Measurements from ENCODE around the gene TMEM232. TPM values are rescaled to one million over a fixed set of nuclear protein-coding genes. Genes with fewer than 3 reads are reported as not detected.

TMEM232 gene
- total RNA-seq, 1 donor, result 1.4 TPM

- Histone ChIP-seq H3K4me2 (ENCODE audit: insufficient read depth, low read length) (no peak overlapping the region), H4K20me1 (ENCODE audit: insufficient read depth, low read length) (no peaks in the 10 kb centered on the region), H3K27me3 (ENCODE audit: insufficient read depth, low read length) (no peaks in the 10 kb centered on the region), H3K27ac (ENCODE audit: low read depth, low read length) (no peak overlapping the region), H3K9me3 (ENCODE audit: low read depth, low read length) (no peaks in the 10 kb centered on the region), H3K79me2 (ENCODE audit: insufficient read depth, low read length) (no peaks in the 10 kb centered on the region), H2AFZ (ENCODE audit: low read length) (no peak overlapping the region), H3K4me1 (ENCODE audit: insufficient read depth, low read length) (no peaks in the 10 kb centered on the region), H3K4me3 (ENCODE audit: insufficient read depth, low read length) (no peak overlapping the region), H3K36me3 (ENCODE audit: insufficient read depth, low read length) (no peaks in the 10 kb centered on the region)
- TF ChIP-seq CTCF (IDR thresholded peaks at IDR 0.05; ENCODE audit: extremely low read depth, low read depth, low read length), result no peak
- no peak for DNase-seq (ENCODE audit: insufficient read length, low spot score, missing footprints)
Observed at GRCh38 chr5:110435207-110435606, 291.3 kb downstream of the TMEM232 start.

GRCh38 chr5:110431603-110432002, 294.9 kb downstream of the TMEM232 start:
- DNase-seq (ENCODE audit: insufficient read length, low spot score, missing footprints), result no peak
- Histone ChIP-seq H3K4me2 (ENCODE audit: insufficient read depth, low read length) (no peak overlapping the region), H4K20me1 (ENCODE audit: insufficient read depth, low read length) (no peaks in the 10 kb centered on the region), H3K36me3 (ENCODE audit: insufficient read depth, low read length) (no peaks in the 10 kb centered on the region), H3K4me3 (ENCODE audit: insufficient read depth, low read length) (no peak overlapping the region), H3K4me1 (ENCODE audit: insufficient read depth, low read length) (no peaks in the 10 kb centered on the region), H3K27me3 (ENCODE audit: insufficient read depth, low read length) (no peaks in the 10 kb centered on the region), H3K79me2 (ENCODE audit: insufficient read depth, low read length) (no peaks in the 10 kb centered on the region), H3K27ac (ENCODE audit: low read depth, low read length) (no peak overlapping the region), H2AFZ (ENCODE audit: low read length) (no peak overlapping the region), H3K9me3 (ENCODE audit: low read depth, low read length) (no peaks in the 10 kb centered on the region)
- TF ChIP-seq CTCF (IDR thresholded peaks at IDR 0.05; ENCODE audit: extremely low read depth, low read depth, low read length), result no peak

- Histone ChIP-seq H3K9me3 (ENCODE audit: low read depth, low read length) (no peaks in the 10 kb centered on the region), H3K27ac (ENCODE audit: low read depth, low read length) (no peak overlapping the region), H3K4me1 (ENCODE audit: insufficient read depth, low read length) (no peaks in the 10 kb centered on the region), H3K4me2 (ENCODE audit: insufficient read depth, low read length) (no peak overlapping the region), H3K36me3 (ENCODE audit: insufficient read depth, low read length) (no peaks in the 10 kb centered on the region), H3K27me3 (ENCODE audit: insufficient read depth, low read length) (no peaks in the 10 kb centered on the region), H3K4me3 (ENCODE audit: insufficient read depth, low read length) (no peak overlapping the region), H3K79me2 (ENCODE audit: insufficient read depth, low read length) (no peaks in the 10 kb centered on the region), H4K20me1 (ENCODE audit: insufficient read depth, low read length) (no peaks in the 10 kb centered on the region), H2AFZ (ENCODE audit: low read length) (no peak overlapping the region)
- no peak for DNase-seq (ENCODE audit: insufficient read length, low spot score, missing footprints)
- TF ChIP-seq CTCF (IDR thresholded peaks at IDR 0.05; ENCODE audit: extremely low read depth, low read depth, low read length), result peak; percentile 31
Observed at GRCh38 chr5:110414360-110414759, 312.1 kb downstream of the TMEM232 start.

GRCh38 chr5:110413856-110414255, 312.6 kb downstream of the TMEM232 start:
- Histone ChIP-seq H4K20me1 (ENCODE audit: insufficient read depth, low read length) (no peaks in the 10 kb centered on the region), H3K9me3 (ENCODE audit: low read depth, low read length) (no peaks in the 10 kb centered on the region), H3K79me2 (ENCODE audit: insufficient read depth, low read length) (no peaks in the 10 kb centered on the region), H3K27me3 (ENCODE audit: insufficient read depth, low read length) (no peaks in the 10 kb centered on the region), H2AFZ (ENCODE audit: low read length) (no peak overlapping the region), H3K4me2 (ENCODE audit: insufficient read depth, low read length) (no peak overlapping the region), H3K4me1 (ENCODE audit: insufficient read depth, low read length) (no peaks in the 10 kb centered on the region), H3K4me3 (ENCODE audit: insufficient read depth, low read length) (no peak overlapping the region), H3K27ac (ENCODE audit: low read depth, low read length) (no peak overlapping the region), H3K36me3 (ENCODE audit: insufficient read depth, low read length) (no peaks in the 10 kb centered on the region)
- no peak for DNase-seq (ENCODE audit: insufficient read length, low spot score, missing footprints)
- no peak for TF ChIP-seq CTCF (IDR thresholded peaks at IDR 0.05; ENCODE audit: extremely low read depth, low read depth, low read length)

Measured in osteoblast (primary cell).